DND-41 (cell line): Measurements from ENCODE around the gene GPR146.

Experiments used
- ATAC-seq: fragments of 200-7000 bp; cut with Tn5 transposase; 3 replicates; pipeline ENCODE4 v1.9.1; 2021; ENCODE audit warnings: low read depth; ENCODE audit not compliant: insufficient read depth
- DNase-seq: peaks from one replicate; pipeline ENCODE4 v3.0.0-alpha.2; 2020
- H2AFZ ChIP-seq: 2 replicates; pipeline ENCODE4 v1.6.0; 2012; ENCODE audit warnings: low read depth, low read length
- H3K27ac ChIP-seq: 2 replicates; pipeline ENCODE4 v1.5.1; 2012; ENCODE audit warnings: low read length, inconsistent platforms
- H3K27me3 ChIP-seq: fragments of 200-600 bp; sonication (generic); 2 replicates; pipeline ENCODE4 v1.6.0; 2012; ENCODE audit warnings: low read length, mild to moderate bottlenecking, inconsistent platforms; ENCODE audit not compliant: insufficient read depth, poor library complexity
- H3K36me3 ChIP-seq: 2 replicates; pipeline ENCODE4 v1.5.1; 2012; ENCODE audit warnings: low read length, inconsistent platforms; ENCODE audit not compliant: insufficient read depth
- H3K4me1 ChIP-seq: 2 replicates; pipeline ENCODE4 v1.5.1; 2012; ENCODE audit warnings: mild to moderate bottlenecking, low read length; ENCODE audit not compliant: insufficient read depth
- H3K4me2 ChIP-seq: 2 replicates; pipeline ENCODE4 v1.6.0; 2012; ENCODE audit warnings: mild to moderate bottlenecking, moderate library complexity, low read length, inconsistent platforms; ENCODE audit not compliant: insufficient read depth
- H3K4me3 ChIP-seq, 2 experiments: fragments of 200-600 bp in 1 of 2; shearing (Covaris generic) in 1 of 2; 2 replicates each; pipeline ENCODE4 v1.5.1; 2012 to 2016; ENCODE audit warnings: inconsistent platforms in 2 of 2, low read length in 2 of 2, mild to moderate bottlenecking in 2 of 2, low read depth in 1 of 2, moderate library complexity in 1 of 2
- H3K79me2 ChIP-seq: 2 replicates; pipeline ENCODE4 v1.6.0; 2012; ENCODE audit warnings: low read length, inconsistent platforms; ENCODE audit not compliant: insufficient read depth
- H3K9ac ChIP-seq: 2 replicates; pipeline ENCODE4 v1.6.0; 2012; ENCODE audit warnings: low read depth, mild to moderate bottlenecking, inconsistent platforms, low read length, moderate library complexity
- H3K9me3 ChIP-seq: 2 replicates; pipeline ENCODE4 v1.5.1; 2012; ENCODE audit warnings: low read length, moderate library complexity, mild to moderate bottlenecking, inconsistent platforms; ENCODE audit not compliant: insufficient read depth, severe bottlenecking
- H4K20me1 ChIP-seq: 2 replicates; pipeline ENCODE4 v1.6.0; 2012; ENCODE audit warnings: low read length; ENCODE audit not compliant: insufficient read depth
- CTCF ChIP-seq: IDR thresholded peaks from 2 replicates; pipeline ENCODE4 v1.5.1; 2012; ENCODE audit warnings: borderline replicate concordance, low read length, moderate library complexity, mild to moderate bottlenecking; ENCODE audit not compliant: poor library complexity, severe bottlenecking; ENCODE audit errors: extremely low read depth
- EZH2 ChIP-seq: IDR thresholded peaks from 3 replicates; pipeline ENCODE4 v1.6.1; 2012; ENCODE audit warnings: borderline replicate concordance, low read depth, mild to moderate bottlenecking, moderate library complexity, low read length, inconsistent platforms; ENCODE audit not compliant: severe bottlenecking

Gene GPR146

DNA sequence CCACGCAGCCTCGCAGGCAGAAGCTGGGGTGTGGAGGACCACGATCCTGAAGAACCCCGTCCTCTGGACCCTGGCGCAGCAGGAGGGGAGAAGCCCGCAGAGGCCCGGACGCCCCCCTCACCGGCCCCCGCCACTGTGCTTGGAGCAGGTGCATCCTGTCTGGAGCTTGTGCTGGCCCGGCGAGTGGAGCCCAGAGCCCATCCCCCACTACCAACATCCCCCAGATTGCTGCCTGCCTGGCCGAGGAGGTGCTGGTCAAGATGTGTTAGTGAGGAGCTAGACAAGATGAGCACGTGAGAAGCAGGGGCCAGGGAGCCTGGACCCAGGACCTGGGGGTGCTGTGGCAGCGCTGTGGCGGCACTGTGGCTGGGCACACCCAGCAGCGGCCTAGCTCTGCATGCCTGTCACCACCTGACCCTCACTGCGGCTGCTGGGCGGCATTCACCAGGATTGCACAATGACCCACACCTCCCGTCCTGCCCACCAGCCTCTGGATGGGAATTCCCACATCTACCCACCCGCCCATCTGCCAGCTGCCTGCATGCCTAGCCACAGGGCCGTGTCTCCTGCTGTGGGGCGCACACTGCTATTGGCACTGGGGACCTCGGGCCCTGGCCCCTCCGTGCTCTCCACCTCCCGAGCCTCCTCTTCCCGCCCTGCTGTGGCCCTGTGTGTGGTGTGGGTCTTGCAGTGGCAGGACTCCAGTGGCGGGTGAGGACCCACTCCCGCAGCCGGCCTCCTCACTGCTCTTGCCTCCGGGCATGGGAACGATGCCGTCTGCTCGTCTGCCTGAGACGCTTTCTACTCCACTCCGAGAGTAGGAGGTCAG lies 11.8 kb downstream of the GPR146 start:
- H3K27ac ChIP-seq: no peak overlapping the region
- no peak overlapping the region for H2AFZ ChIP-seq
- H3K4me1 ChIP-seq: no peaks in the 10 kb centered on the region
- peaks cover 8% of the 10 kb centered on the region for H3K36me3 ChIP-seq
- peak; percentile 47; the same call in 2 of the 3 replicates for ATAC-seq
- H3K27me3 ChIP-seq: no peaks in the 10 kb centered on the region
- no peak overlapping the region for H3K4me2 ChIP-seq
- no peak overlapping the region for H3K4me3 ChIP-seq
- DNase-seq: peak; percentile 25
- peaks cover 20% of the 10 kb centered on the region; the same call in 1 of the 2 replicates for H4K20me1 ChIP-seq
- no peaks in the 10 kb centered on the region for H3K9me3 ChIP-seq
- no peaks in the 10 kb centered on the region for H3K79me2 ChIP-seq
- no peak overlapping the region for H3K9ac ChIP-seq
- TF ChIP-seq CTCF (no peak), EZH2 (no peak)

DNA sequence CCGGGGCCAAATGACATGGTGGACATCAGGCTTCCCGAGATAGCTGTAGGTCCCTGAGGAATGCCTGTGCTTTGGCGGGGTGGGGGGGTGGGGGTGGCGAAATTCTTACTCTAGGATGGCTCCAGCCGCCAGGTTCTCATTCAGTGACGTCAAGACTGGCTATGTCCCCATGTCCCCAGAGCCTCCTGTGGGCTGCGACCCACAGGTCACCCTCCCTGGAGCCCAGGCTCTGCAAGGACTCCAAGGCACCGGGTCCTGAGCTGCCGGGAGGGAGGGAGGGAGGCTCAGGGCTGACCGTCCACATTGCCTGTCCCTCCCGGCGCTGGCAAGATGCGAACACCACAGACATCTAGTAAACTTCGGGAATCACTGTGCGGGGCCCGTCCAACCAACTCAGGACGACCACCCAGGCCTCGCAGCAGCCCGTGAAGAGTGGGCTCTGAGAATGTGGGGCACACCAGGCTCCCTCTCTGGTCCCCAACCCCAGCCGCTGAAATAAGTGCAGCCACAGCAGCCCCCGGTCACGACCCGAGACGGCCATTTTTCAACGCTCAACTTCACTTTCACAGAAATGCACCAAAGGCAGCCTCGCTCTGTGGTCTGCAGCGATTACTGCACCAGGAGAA lies 12.6 kb downstream of the GPR146 start:
- H3K27ac ChIP-seq: no peak overlapping the region
- no peak for DNase-seq
- no peak overlapping the region for H3K4me2 ChIP-seq
- H3K27me3 ChIP-seq: no peaks in the 10 kb centered on the region
- H3K9me3 ChIP-seq: no peaks in the 10 kb centered on the region
- H3K4me3 ChIP-seq: no peak overlapping the region
- H3K9ac ChIP-seq: no peak overlapping the region
- H3K4me1 ChIP-seq: no peaks in the 10 kb centered on the region
- ATAC-seq: no peak
- H2AFZ ChIP-seq: no peak overlapping the region
- TF ChIP-seq EZH2: no peak
- no peak for TF ChIP-seq CTCF
- H4K20me1 ChIP-seq: peaks cover 19% of the 10 kb centered on the region; the same call in 1 of the 2 replicates
- peaks cover 8% of the 10 kb centered on the region for H3K36me3 ChIP-seq
- no peaks in the 10 kb centered on the region for H3K79me2 ChIP-seq

GRCh38 chr7:1057416-1058291 lies 13.3 kb downstream of the GPR146 start:
- no peak overlapping the region for H3K9ac ChIP-seq
- no peaks in the 10 kb centered on the region for H3K79me2 ChIP-seq
- no peak overlapping the region for H3K27ac ChIP-seq
- H3K4me1 ChIP-seq: no peaks in the 10 kb centered on the region
- H3K4me2 ChIP-seq: no peak overlapping the region
- H3K4me3 ChIP-seq: no peak overlapping the region
- H3K27me3 ChIP-seq: no peaks in the 10 kb centered on the region
- ATAC-seq (no peak), DNase-seq (no peak)
- peaks cover 8% of the 10 kb centered on the region for H3K36me3 ChIP-seq
- no peak for TF ChIP-seq CTCF
- no peak for TF ChIP-seq EZH2
- peaks cover 17% of the 10 kb centered on the region for H4K20me1 ChIP-seq
- no peak overlapping the region for H2AFZ ChIP-seq
- H3K9me3 ChIP-seq: no peaks in the 10 kb centered on the region
